Uterus (tissue), 4 donors: ENCODE results near the gene PHLDA2. TPM values are rescaled to one million over a fixed set of nuclear protein-coding genes. Genes with fewer than 3 reads are reported as not detected.

Experiments used
- DNase-seq, 2 donors: peaks; one replicate each; pipeline ENCODE4 v3.0.0-alpha.2; 2019 to 2020
- H3K27ac ChIP-seq, 2 donors: fragments of 200-600 bp; sonication (generic); 1 replicate in 1 of 2; 2 replicates in 1 of 2; pipeline ENCODE4 v1.5.1; 2016 to 2018
- H3K27me3 ChIP-seq, 2 donors: fragments of 200-600 bp; sonication (generic); one replicate each; pipeline ENCODE4 v1.5.1; 2018 to 2019; ENCODE audit warnings: control low read depth in 1 of 2
- H3K36me3 ChIP-seq, 2 donors: fragments of 200-600 bp; sonication (generic); one replicate each; pipeline ENCODE4 v1.5.1; 2019; ENCODE audit warnings: control low read depth in 1 of 2
- H3K4me1 ChIP-seq, 2 donors: fragments of 200-600 bp; sonication (generic); one replicate each; pipeline ENCODE4 v1.5.1; 2018 to 2019; ENCODE audit warnings: control low read depth in 1 of 2
- H3K4me3 ChIP-seq, 2 donors: fragments of 200-600 bp; sonication (generic); 1 replicate in 1 of 2; 2 replicates in 1 of 2; pipeline ENCODE4 v1.5.1; 2018 to 2019; ENCODE audit warnings: mild to moderate bottlenecking in 1 of 2
- H3K9me3 ChIP-seq, 2 donors: fragments of 200-600 bp; sonication (generic); one replicate each; pipeline ENCODE4 v1.5.1; 2019; ENCODE audit warnings: control low read depth in 1 of 2
- POLR2A ChIP-seq, 2 donors: fragments of 450-650 bp; IDR thresholded peaks; one replicate each; pipeline ENCODE4 v1.6.1; 2016; ENCODE audit warnings: antibody characterized with exemption in 2 of 2, mild to moderate bottlenecking in 1 of 2, moderate library complexity in 1 of 2
- intact Hi-C: fragments of 100-400 bp; cut with DNase I; formaldehyde crosslinking; loops from one replicate; pipeline ENCODE4 v1.15.1; 2023; ENCODE audit warnings: low total_unique reads
- total RNA-seq, 4 donors: library from RNA; depleted of rRNA in 3 of 4; stranded (reverse); fragments of >200 nt in 3 of 4; gene quantifications; one replicate each; pipeline versions ENCODE4 v1.1.0 to v1.2.4, GENCODE V29; 2014 to 2023
- TF ChIP-seq, protein P1 (sequence below), 4 experiments: fragments of 200-600 bp in 2 of 4; fragments of 450-650 bp in 2 of 4; sonication (generic) in 2 of 4; IDR thresholded peaks; one replicate each; pipeline ENCODE4 v1.5.1; 2016 to 2019; ENCODE audit warnings: antibody characterized with exemption in 4 of 4, mild to moderate bottlenecking in 2 of 4, moderate library complexity in 1 of 4
- donor health status: DM: yes; HTN: yes; CAD: no.

The PHLDA2 gene
- total RNA-seq, 4 donors from 2014 or later: 5.2 TPM; not detected in 3

GRCh38 chr11:2931771-2932738, 2.8 kb upstream of the PHLDA2 start:
- Histone ChIP-seq H3K4me1 (peaks cover 0 to 18% of the 10 kb centered on the region in 2 donors), H3K27ac (no peak overlapping the region), H3K4me3 (no peak overlapping the region), H3K9me3 (no peaks in the 10 kb centered on the region), H3K36me3 (no peaks in the 10 kb centered on the region), H3K27me3 (no peaks in the 10 kb centered on the region)
- TF ChIP-seq, protein P1, sequence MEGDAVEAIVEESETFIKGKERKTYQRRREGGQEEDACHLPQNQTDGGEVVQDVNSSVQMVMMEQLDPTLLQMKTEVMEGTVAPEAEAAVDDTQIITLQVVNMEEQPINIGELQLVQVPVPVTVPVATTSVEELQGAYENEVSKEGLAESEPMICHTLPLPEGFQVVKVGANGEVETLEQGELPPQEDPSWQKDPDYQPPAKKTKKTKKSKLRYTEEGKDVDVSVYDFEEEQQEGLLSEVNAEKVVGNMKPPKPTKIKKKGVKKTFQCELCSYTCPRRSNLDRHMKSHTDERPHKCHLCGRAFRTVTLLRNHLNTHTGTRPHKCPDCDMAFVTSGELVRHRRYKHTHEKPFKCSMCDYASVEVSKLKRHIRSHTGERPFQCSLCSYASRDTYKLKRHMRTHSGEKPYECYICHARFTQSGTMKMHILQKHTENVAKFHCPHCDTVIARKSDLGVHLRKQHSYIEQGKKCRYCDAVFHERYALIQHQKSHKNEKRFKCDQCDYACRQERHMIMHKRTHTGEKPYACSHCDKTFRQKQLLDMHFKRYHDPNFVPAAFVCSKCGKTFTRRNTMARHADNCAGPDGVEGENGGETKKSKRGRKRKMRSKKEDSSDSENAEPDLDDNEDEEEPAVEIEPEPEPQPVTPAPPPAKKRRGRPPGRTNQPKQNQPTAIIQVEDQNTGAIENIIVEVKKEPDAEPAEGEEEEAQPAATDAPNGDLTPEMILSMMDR (IDR thresholded peaks at IDR 0.05): no peak
- no peak for TF ChIP-seq POLR2A (IDR thresholded peaks at IDR 0.05)
- intact Hi-C loops: no loop called here
- DNase-seq: no peak

- DNase-seq: no peak
- Histone ChIP-seq H3K4me1 (peaks cover 0 to 18% of the 10 kb centered on the region in 2 donors), H3K27me3 (no peaks in the 10 kb centered on the region), H3K4me3 (no peak overlapping the region), H3K27ac (no peak overlapping the region), H3K36me3 (no peaks in the 10 kb centered on the region), H3K9me3 (no peaks in the 10 kb centered on the region)
- intact Hi-C loops: no loop called here
- TF ChIP-seq POLR2A (IDR thresholded peaks at IDR 0.05): no peak
- TF ChIP-seq, protein P1 (IDR thresholded peaks at IDR 0.05): no peak
Observed at GRCh38 chr11:2931420-2931746, 2.2 kb upstream of the PHLDA2 start.

- Histone ChIP-seq H3K27me3 (no peaks in the 10 kb centered on the region), H3K36me3 (no peaks in the 10 kb centered on the region), H3K9me3 (no peaks in the 10 kb centered on the region), H3K27ac (peak overlapping the region in 1 of 2 donors; percentile 45), H3K4me3 (peak overlapping the region; percentile 34 to 38), H3K4me1 (peaks cover 0 to 18% of the 10 kb centered on the region in 2 donors)
- intact Hi-C loops: no loop called here
- no peak for TF ChIP-seq POLR2A (IDR thresholded peaks at IDR 0.05)
- TF ChIP-seq, protein P1 (IDR thresholded peaks at IDR 0.05): peak; percentile 28 to 54 (median 34)
- peak in 1 of 2 donors; percentile 44 for DNase-seq
Observed at GRCh38 chr11:2930704-2931419, 1.6 kb upstream of the PHLDA2 start.

DNA sequence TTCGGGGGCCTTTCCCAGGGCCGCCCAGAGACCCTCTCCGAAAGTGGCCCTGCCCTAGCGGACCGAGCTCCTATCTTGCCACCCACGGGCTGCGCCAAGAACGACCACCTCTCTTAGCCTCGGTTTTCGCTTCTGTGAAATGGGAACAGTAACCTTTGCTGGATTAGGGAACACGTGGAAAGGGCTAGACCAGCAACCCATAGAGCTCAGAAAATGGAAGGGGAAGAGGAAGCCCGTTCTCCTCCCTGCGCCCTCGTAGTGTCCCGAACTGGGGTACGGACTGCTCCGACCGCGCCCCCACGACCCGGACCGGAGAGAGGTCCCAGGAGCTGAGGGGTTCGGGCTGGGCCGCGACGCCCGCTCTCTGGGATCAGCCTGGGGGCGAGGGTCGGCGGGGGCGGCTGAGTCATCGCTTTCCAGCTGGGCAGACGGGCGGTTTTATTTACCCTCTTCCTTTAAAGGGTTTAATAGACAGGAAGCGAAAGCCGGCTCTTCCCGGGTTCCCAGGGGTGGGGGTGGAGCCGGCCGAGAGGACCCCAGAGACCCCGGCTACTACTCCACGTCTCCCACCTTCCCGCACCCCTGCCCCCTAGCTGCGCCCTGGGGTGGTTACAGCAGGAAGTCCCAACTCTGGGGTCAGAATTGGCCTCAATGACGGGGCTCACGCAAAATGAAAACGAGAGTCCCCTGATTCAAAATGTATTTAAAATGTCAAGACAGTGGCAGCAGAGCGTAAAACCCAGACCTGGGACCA, 907 bp upstream of the PHLDA2 start:
- H3K36me3 ChIP-seq: no peaks in the 10 kb centered on the region
- peaks cover 0 to 18% of the 10 kb centered on the region in 2 donors for H3K4me1 ChIP-seq
- intact Hi-C loops: no loop called here
- peak overlapping the region; percentile 22 to 45 for H3K27ac ChIP-seq
- no peak for DNase-seq
- TF ChIP-seq, protein P1 (IDR thresholded peaks at IDR 0.05): peak in 2 of 4 experiments; percentile 3 to 17
- TF ChIP-seq POLR2A (IDR thresholded peaks at IDR 0.05): no peak
- H3K4me3 ChIP-seq: peak overlapping the region; percentile 34 to 38
- H3K27me3 ChIP-seq: no peaks in the 10 kb centered on the region
- no peaks in the 10 kb centered on the region for H3K9me3 ChIP-seq
